GM19455 (cell line): ENCODE measurements around the gene BCL7A.
"Not testable (repeated sequence)": the region's sequence is repeated elsewhere in the genome, so short reads cannot be mapped to it uniquely, and the experiment has no call there.

ENCODE experiments used
- ATAC-seq: cut with Tn5 transposase; IDR thresholded peaks from one replicate; pipeline ENCODE4 v1.9.1; 2021; ENCODE audit not compliant: unreplicated experiment

BCL7A gene

GRCh38 chr12:122024132-122024785, 2.6 kb downstream of the BCL7A start:
- no peak for ATAC-seq

- no peak for ATAC-seq
Observed at GRCh38 chr12:122026706-122027333, 5.1 kb downstream of the BCL7A start.

- ATAC-seq = no peak
Observed at GRCh38 chr12:122028165-122028904, 6.7 kb downstream of the BCL7A start.

GRCh38 chr12:122028905-122029560, 7.3 kb downstream of the BCL7A start:
- no peak for ATAC-seq

- no peak for ATAC-seq
Observed at GRCh38 chr12:122029620-122030423, 8.1 kb downstream of the BCL7A start.

- ATAC-seq = no peak
Observed at GRCh38 chr12:122030424-122031035, 8.8 kb downstream of the BCL7A start.

GRCh38 chr12:122031342-122032216, 9.9 kb downstream of the BCL7A start:
- no peak for ATAC-seq

GRCh38 chr12:122032580-122032979, 10.9 kb downstream of the BCL7A start:
- ATAC-seq = no peak

- no peak for ATAC-seq
Observed at GRCh38 chr12:122035292-122035691, 13.6 kb downstream of the BCL7A start.

GRCh38 chr12:122036153-122036552, 14.5 kb downstream of the BCL7A start:
- ATAC-seq = no peak

GRCh38 chr12:122040579-122041386, 19.1 kb downstream of the BCL7A start:
- no peak for ATAC-seq

GRCh38 chr12:122041458-122041857, 19.8 kb downstream of the BCL7A start:
- ATAC-seq = not testable (repeated sequence)

GRCh38 chr12:122042910-122043309, 21.2 kb downstream of the BCL7A start:
- no peak for ATAC-seq

- no peak for ATAC-seq
Observed at GRCh38 chr12:122043476-122043875, 21.8 kb downstream of the BCL7A start.

GRCh38 chr12:122045262-122045661, 23.6 kb downstream of the BCL7A start:
- ATAC-seq = no peak

GRCh38 chr12:122046145-122046544, 24.5 kb downstream of the BCL7A start:
- no peak for ATAC-seq

GRCh38 chr12:122048151-122048550, 26.5 kb downstream of the BCL7A start:
- no peak for ATAC-seq

- no peak for ATAC-seq
Observed at GRCh38 chr12:122049827-122050226, 28.1 kb downstream of the BCL7A start.

GRCh38 chr12:122050706-122051105, 29.0 kb downstream of the BCL7A start:
- ATAC-seq = no peak
